ENCODE measurements around the gene UBE3B.

Gene UBE3B

GRCh38 chr12:109497675-109498074, 20.2 kb downstream of the UBE3B start:
- no peak for DNase-seq

- no peak for DNase-seq
Observed at GRCh38 chr12:109500406-109501185, 23.2 kb downstream of the UBE3B start.

- DNase-seq: no peak
Observed at GRCh38 chr12:109501299-109501698, 23.9 kb downstream of the UBE3B start.

GRCh38 chr12:109502332-109502731, 24.9 kb downstream of the UBE3B start:
- DNase-seq: no peak

- no peak for DNase-seq
Observed at GRCh38 chr12:109503611-109504010, 26.2 kb downstream of the UBE3B start.

GRCh38 chr12:109504068-109504467, 26.6 kb downstream of the UBE3B start:
- DNase-seq: no peak

- no peak for DNase-seq
Observed at GRCh38 chr12:109510196-109510595, 32.8 kb downstream of the UBE3B start.

GRCh38 chr12:109512608-109513007, 35.2 kb downstream of the UBE3B start:
- DNase-seq: no peak

GRCh38 chr12:109513051-109513450, 35.6 kb downstream of the UBE3B start:
- DNase-seq: no peak

- no peak for DNase-seq
Observed at GRCh38 chr12:109513977-109514376, 36.5 kb downstream of the UBE3B start.

- DNase-seq: no peak
Observed at GRCh38 chr12:109517619-109518018, 40.2 kb downstream of the UBE3B start.

- peak; percentile 8 for DNase-seq
Observed at GRCh38 chr12:109518820-109519665, 41.6 kb downstream of the UBE3B start.

- no peak for DNase-seq
Observed at GRCh38 chr12:109519787-109520186, 42.4 kb downstream of the UBE3B start.

- no peak for DNase-seq
Observed at GRCh38 chr12:109521831-109522230, 44.4 kb downstream of the UBE3B start.

- DNase-seq: peak; percentile 36
Observed at GRCh38 chr12:109523071-109523470, 45.6 kb downstream of the UBE3B start.

- DNase-seq: no peak
Observed at GRCh38 chr12:109523504-109523903, 46.1 kb downstream of the UBE3B start.

- no peak for DNase-seq
Observed at GRCh38 chr12:109524466-109525278, 47.2 kb downstream of the UBE3B start.

GRCh38 chr12:109525279-109525585, 47.8 kb downstream of the UBE3B start:
- no peak for DNase-seq

GRCh38 chr12:109527489-109528123, 50.2 kb downstream of the UBE3B start:
- no peak for DNase-seq

GRCh38 chr12:109529691-109530640, 52.5 kb downstream of the UBE3B start:
- no peak for DNase-seq

- no peak for DNase-seq
Observed at GRCh38 chr12:109531411-109531810, 54.0 kb downstream of the UBE3B start.
